Stimulated activated memory B cell treated with anti-CD40 and anti-IgM and Interleukin-4, amounts not matched to agents 10 μg/mL and 1 μg/mL and 100 μg/mL, for 72 hours (primary cell): Measurements from ENCODE around the gene KLF15.

Source experiments
- ATAC-seq: fragments of 150-1000 bp; cut with Tn5 transposase; 2 replicates; pipeline ENCODE4 v1.10.0; 2021
- H3K27ac Mint-ChIP-seq: one replicate; pipeline ENCODE4 v1.8.0; 2022; ENCODE audit warnings: mild to moderate bottlenecking, mixed read lengths
- H3K27me3 Mint-ChIP-seq: one replicate; pipeline ENCODE4 v1.8.0; 2022; ENCODE audit warnings: mixed read lengths
- H3K36me3 Mint-ChIP-seq: one replicate; pipeline ENCODE4 v1.8.0; 2022; ENCODE audit warnings: mixed read lengths
- H3K4me1 Mint-ChIP-seq: one replicate; pipeline ENCODE4 v1.8.0; 2022; ENCODE audit warnings: mixed read lengths
- H3K4me3 Mint-ChIP-seq: one replicate; pipeline ENCODE4 v1.8.0; 2022; ENCODE audit warnings: mild to moderate bottlenecking, moderate library complexity, mixed read lengths
- H3K9me3 Mint-ChIP-seq: one replicate; pipeline ENCODE4 v1.8.0; 2022; ENCODE audit warnings: mixed read lengths

Gene KLF15

DNA sequence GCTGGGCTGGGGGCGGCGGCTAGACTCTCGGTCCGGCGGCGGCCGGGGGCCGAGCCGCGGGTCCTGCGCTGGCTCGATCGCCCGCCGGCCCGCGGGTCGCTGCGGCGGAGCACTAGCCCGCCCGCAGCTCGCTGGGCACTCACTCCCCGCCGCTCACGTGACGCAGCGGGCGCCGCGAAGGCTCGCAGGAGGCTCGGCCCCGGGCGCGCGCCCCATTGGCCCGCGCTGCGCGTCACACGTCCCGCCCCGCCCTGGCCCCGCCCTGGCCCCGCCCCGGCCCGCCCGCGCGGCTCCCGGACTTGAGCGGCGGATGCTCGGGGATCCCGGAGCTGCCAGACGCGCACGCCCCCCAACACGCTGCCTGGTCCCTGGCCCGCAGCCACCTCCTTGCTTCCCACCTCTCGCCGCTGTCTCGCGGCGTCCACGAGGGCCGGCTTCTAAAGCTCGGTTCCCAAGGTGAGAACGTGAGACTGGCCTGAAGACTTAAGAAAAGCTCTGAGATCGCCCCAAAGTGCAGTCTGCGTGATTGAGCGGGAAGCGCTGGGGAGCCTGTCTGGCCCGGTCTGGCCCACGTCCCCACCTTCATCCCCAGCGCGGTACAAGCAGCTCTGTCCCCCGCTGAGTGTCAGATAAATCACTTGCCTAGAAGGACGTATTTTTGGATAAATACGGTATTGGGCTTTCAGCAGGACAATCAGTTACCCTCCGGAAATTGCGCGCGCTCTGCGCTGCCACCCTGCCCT lies at the start of gene KLF15:
Gene KLF15 (minus strand): TSS at position 114 of the 743 bp plus-strand sequence. CDS start 4,486 bp downstream, outside the sequence.
- H3K36me3 Mint-ChIP-seq, result no peaks in the 10 kb centered on the region
- peak within 1 kb of the TSS; percentile 84 for H3K4me3 Mint-ChIP-seq
- peak; percentile 90 for ATAC-seq
- no peak within 1 kb of the TSS for H3K27ac Mint-ChIP-seq
- no peaks in the 10 kb centered on the region for H3K9me3 Mint-ChIP-seq
- H3K4me1 Mint-ChIP-seq, result peaks cover 20% of the 10 kb centered on the region
- peaks cover 80% of the 10 kb centered on the region for H3K27me3 Mint-ChIP-seq

- Mint-ChIP-seq H3K9me3 (no peaks in the 10 kb centered on the region), H3K4me3 (no peak overlapping the region), H3K4me1 (no peaks in the 10 kb centered on the region), H3K27me3 (peaks cover 62% of the 10 kb centered on the region), H3K36me3 (no peaks in the 10 kb centered on the region), H3K27ac (no peak overlapping the region)
- ATAC-seq, result no peak
These were observed 49.4 kb upstream of the KLF15 start for GRCh38 chr3:126406389-126407296.

DNA sequence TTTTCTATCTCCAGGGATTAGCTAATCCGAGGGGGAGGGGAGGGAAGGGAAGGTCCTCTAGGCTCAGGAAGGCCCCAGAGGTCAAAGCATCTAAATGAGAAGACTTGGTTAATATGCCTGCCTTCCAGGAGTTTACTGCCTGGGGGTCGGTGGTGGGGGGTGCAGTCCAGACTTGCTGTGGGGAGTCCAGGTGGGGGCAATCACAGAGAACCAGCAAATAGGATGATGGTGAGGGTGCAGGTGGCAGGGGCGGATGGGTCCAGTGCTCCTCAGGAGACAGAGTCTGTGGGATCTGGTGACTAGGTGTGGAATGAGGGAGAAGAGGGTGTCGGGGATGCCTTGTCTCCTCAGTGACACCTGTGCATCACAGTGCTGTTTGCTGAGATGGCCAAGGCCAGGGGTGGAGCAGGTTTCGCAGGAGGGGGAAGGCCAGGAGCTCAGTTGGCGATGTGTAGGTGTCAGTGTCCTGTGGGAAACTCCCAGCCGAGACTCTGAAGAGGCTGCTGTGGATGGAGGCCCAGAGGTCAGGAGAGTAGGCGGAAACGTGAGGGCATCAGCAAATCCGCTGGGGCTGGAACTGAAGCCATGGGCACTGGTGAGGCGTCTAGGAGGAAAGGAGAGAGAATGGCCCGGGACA lies 45.6 kb upstream of the KLF15 start:
- Mint-ChIP-seq H3K27ac (no peak overlapping the region), H3K4me1 (peaks cover 6% of the 10 kb centered on the region), H3K9me3 (peaks cover 7% of the 10 kb centered on the region), H3K27me3 (peaks cover 34% of the 10 kb centered on the region), H3K36me3 (no peaks in the 10 kb centered on the region), H3K4me3 (no peak overlapping the region)
- ATAC-seq, result no peak

DNA sequence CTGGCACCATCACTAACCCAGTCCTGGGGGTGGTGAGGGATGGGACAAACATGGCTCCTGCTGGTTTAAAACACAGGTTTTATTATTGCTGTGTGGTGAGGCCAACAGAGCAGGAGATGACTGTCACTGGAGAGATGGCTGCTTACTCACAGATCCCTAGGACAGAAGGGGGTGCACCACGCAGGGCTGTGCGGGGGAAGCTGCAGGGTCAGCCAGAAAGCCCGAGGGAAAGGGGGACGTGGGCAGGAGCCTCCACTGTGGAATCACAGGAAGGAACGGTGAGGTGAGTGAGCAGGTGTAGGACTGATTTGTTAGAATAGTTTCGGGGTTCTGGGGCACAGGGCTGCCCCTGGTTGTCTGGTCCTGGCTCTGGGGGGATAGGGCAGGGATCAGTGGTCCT lies 45.0 kb upstream of the KLF15 start:
- no peak for ATAC-seq
- Mint-ChIP-seq H3K36me3 (no peaks in the 10 kb centered on the region), H3K4me3 (no peak overlapping the region)

DNA sequence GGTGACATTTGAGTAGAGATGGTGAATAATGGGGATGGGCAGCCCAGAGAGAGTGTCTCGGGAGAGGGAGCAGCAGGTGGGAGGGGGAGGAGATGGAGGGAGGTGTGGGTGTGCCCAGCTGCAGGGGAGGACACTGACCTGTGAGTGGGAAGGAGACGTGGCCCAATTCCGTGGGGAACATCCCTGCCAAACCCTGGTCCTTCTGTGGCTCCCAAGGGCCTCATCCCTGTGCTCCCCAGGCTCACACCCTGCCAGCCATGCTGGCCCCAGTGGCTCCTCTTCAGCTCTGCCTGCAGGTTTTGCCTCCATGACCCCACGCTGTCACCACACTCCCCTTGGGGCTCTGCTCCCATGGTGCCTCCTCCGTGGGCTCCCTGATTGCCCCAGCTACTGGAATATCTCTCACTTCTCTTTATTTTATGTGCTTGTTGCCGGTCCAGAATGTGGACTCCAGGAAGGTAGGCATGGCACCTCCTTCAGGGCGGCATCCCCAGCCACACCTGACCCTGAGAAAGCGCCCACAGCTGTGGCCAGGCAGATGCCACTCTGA lies 44.5 kb upstream of the KLF15 start:
- H3K27ac Mint-ChIP-seq, result no peak overlapping the region
- H3K36me3 Mint-ChIP-seq, result no peaks in the 10 kb centered on the region
- H3K4me1 Mint-ChIP-seq, result peaks cover 6% of the 10 kb centered on the region
- no peak for ATAC-seq
- peaks cover 7% of the 10 kb centered on the region for H3K9me3 Mint-ChIP-seq
- H3K4me3 Mint-ChIP-seq, result no peak overlapping the region
- H3K27me3 Mint-ChIP-seq, result peaks cover 29% of the 10 kb centered on the region

More for the DNA sequence above, 45.0 kb upstream of the KLF15 start:
- H3K27ac Mint-ChIP-seq, result no peak overlapping the region
- H3K27me3 Mint-ChIP-seq, result peaks cover 34% of the 10 kb centered on the region
- peaks cover 6% of the 10 kb centered on the region for H3K4me1 Mint-ChIP-seq
- H3K9me3 Mint-ChIP-seq, result peaks cover 7% of the 10 kb centered on the region

GRCh38 chr3:126399756-126400155 lies 42.5 kb upstream of the KLF15 start:
- Mint-ChIP-seq H3K27ac (no peak overlapping the region), H3K9me3 (peaks cover 7% of the 10 kb centered on the region), H3K4me3 (no peak overlapping the region), H3K4me1 (peaks cover 6% of the 10 kb centered on the region), H3K36me3 (no peaks in the 10 kb centered on the region), H3K27me3 (peaks cover 18% of the 10 kb centered on the region)
- ATAC-seq, result no peak

DNA sequence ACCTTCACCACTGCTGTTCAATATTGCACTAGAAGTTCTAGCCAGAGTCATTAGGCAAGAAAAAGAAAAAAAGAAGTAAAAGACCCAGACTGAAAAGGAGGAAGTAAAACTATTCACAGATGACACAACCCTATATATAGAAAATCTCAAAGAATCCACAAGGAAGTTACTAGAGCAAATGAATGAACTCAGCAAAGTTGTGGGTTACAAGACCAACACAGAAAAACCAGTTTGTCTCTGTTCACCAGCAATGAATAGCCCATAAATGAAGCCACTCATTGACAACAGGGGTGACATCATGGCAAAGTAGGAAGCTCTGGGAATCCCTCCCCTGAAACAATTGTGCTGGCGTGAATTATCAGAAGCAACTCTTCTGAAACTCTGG lies 42.1 kb upstream of the KLF15 start:
- ATAC-seq, result no peak
- H3K27ac Mint-ChIP-seq, result no peak overlapping the region
- no peak overlapping the region for H3K4me3 Mint-ChIP-seq
- no peaks in the 10 kb centered on the region for H3K36me3 Mint-ChIP-seq
- H3K9me3 Mint-ChIP-seq, result peaks cover 7% of the 10 kb centered on the region
- peaks cover 6% of the 10 kb centered on the region for H3K4me1 Mint-ChIP-seq
- H3K27me3 Mint-ChIP-seq, result peaks cover 19% of the 10 kb centered on the region

DNA sequence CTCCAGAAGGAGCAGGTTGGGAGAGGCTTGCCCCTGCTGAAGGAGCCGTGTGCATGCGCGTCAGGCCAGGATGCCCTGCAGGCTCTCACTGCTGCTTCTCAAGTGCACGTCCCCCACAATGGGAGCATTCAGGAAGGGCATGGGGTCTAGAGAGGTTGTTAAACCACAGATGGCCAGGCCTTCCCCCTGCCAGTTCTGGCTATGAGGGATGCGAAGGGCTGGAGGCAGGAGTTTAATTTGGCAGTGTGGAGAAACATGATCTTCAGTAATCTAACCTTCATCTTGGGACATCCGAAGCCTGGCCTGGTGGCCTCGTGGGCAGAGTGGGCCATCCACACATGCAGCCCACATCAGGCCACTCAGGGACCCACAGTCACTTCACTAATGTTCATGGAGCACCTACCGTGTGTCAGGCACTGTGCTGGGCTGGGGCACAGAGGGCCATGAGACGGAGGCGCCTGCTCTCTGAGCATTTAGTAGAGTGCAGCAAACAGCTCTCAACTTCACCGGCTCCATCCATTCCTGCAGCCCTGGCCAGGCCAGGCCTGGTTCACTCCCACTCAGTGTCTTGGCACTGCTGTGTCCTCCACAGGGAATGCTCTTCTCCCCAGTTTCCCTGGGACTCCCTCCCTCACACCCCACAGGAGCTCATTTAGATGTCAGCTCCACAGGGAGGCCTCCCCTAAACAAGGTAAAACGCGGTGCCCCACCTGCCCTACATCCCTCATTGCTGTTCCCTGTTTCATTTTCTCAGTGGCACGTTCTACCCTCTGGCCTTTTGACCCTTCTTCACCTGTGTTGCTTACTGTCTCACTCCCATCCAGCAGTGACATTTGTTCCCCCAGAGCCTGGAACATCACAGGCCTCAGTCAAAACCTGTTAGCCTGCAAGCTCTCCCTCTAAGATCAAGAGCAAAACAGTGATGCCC lies 41.5 kb upstream of the KLF15 start:
- Mint-ChIP-seq H3K27me3 (peaks cover 25% of the 10 kb centered on the region), H3K4me1 (peaks cover 6% of the 10 kb centered on the region), H3K9me3 (peaks cover 7% of the 10 kb centered on the region), H3K4me3 (no peak overlapping the region), H3K36me3 (no peaks in the 10 kb centered on the region), H3K27ac (no peak overlapping the region)
- no peak for ATAC-seq

DNA sequence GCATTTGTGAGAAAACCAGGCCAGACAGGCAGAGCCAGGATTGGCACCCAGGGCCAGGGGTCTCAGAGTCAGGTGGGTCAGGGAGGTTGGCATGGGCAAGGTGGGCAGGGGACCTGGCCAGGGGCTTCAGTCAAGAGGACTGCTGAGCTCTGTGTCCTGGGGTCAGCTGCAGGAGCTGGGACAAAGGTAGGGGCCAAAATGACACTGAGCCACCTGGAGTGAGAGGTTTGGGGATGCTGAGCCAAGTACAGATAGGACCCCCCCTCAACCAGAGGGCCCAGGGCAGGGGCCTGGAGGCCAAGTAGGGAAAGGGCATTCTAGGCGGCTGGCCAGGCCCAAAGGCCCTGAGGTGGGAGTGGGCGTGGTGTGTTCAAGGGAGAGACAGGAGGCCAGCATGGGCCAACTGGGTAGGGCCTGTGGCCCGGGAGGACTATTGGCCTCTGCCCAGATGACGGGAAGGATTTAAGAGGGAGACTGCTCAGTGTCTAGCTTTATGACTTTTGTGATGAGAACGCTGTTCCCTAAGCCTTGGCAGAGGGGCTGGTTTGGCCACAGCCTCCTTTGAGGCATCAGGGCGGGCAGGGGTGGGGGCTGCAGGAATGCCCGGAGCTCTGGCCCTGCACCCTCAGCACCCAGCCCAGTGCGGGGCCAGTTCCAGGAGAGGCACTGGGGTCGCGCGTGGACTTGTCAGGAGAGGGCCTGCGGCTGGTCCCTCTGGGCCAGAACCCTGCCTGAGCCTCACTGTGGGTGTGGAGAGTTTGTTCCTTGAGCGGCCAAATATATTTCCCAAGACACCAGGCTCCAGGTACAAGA lies 40.6 kb upstream of the KLF15 start:
- no peak overlapping the region for H3K4me3 Mint-ChIP-seq
- no peak for ATAC-seq
- no peak overlapping the region for H3K27ac Mint-ChIP-seq
- peaks cover 6% of the 10 kb centered on the region for H3K4me1 Mint-ChIP-seq
- peaks cover 28% of the 10 kb centered on the region for H3K27me3 Mint-ChIP-seq
- H3K9me3 Mint-ChIP-seq, result peaks cover 7% of the 10 kb centered on the region
- H3K36me3 Mint-ChIP-seq, result no peaks in the 10 kb centered on the region

GRCh38 chr3:126396536-126396935 lies 39.3 kb upstream of the KLF15 start:
- Mint-ChIP-seq H3K36me3 (no peaks in the 10 kb centered on the region), H3K4me1 (peaks cover 6% of the 10 kb centered on the region), H3K27me3 (peaks cover 28% of the 10 kb centered on the region), H3K4me3 (no peak overlapping the region), H3K27ac (no peak overlapping the region), H3K9me3 (peaks cover 7% of the 10 kb centered on the region)
- ATAC-seq, result no peak

- peaks cover 34% of the 10 kb centered on the region for H3K27me3 Mint-ChIP-seq
- no peak for ATAC-seq
- H3K4me1 Mint-ChIP-seq, result peaks cover 11% of the 10 kb centered on the region
- no peaks in the 10 kb centered on the region for H3K36me3 Mint-ChIP-seq
- H3K9me3 Mint-ChIP-seq, result peaks cover 7% of the 10 kb centered on the region
- no peak overlapping the region for H3K27ac Mint-ChIP-seq
- no peak overlapping the region for H3K4me3 Mint-ChIP-seq
These were observed 38.8 kb upstream of the KLF15 start for GRCh38 chr3:126395846-126396513.

GRCh38 chr3:126394977-126395321 lies 37.7 kb upstream of the KLF15 start:
- no peak for ATAC-seq
- peaks cover 19% of the 10 kb centered on the region for H3K4me1 Mint-ChIP-seq
- peaks cover 42% of the 10 kb centered on the region for H3K27me3 Mint-ChIP-seq
- no peak overlapping the region for H3K27ac Mint-ChIP-seq
- H3K9me3 Mint-ChIP-seq, result peaks cover 5% of the 10 kb centered on the region
- H3K36me3 Mint-ChIP-seq, result no peaks in the 10 kb centered on the region
- no peak overlapping the region for H3K4me3 Mint-ChIP-seq

GRCh38 chr3:126394179-126394976 lies 37.2 kb upstream of the KLF15 start, which contains the start of gene CFAP100:
TSS of gene CFAP100 (plus strand) at chr3:126394909. CDS start at chr3:126396001, 1,092 bp downstream.
- H3K9me3 Mint-ChIP-seq, result peaks cover 5% of the 10 kb centered on the region
- H3K4me3 Mint-ChIP-seq, result no peak within 1 kb of the TSS
- H3K4me1 Mint-ChIP-seq, result peaks cover 25% of the 10 kb centered on the region
- H3K36me3 Mint-ChIP-seq, result no peaks in the 10 kb centered on the region
- H3K27ac Mint-ChIP-seq, result no peak within 1 kb of the TSS
- H3K27me3 Mint-ChIP-seq, result peaks cover 48% of the 10 kb centered on the region
- ATAC-seq, result no peak
